Left kidney (tissue), 2 donors: ENCODE results near the gene WNT10A. TPM values are rescaled to one million over a fixed set of nuclear protein-coding genes. Genes with fewer than 3 reads are reported as not detected.
"Not testable (repeated sequence)": the region's sequence is repeated elsewhere in the genome, so short reads cannot be mapped to it uniquely, and the experiment has no call there.

ENCODE experiments used
- DNase-seq: peaks from one replicate; pipeline ENCODE4 v3.0.0-alpha.2; 2013
- polyA plus RNA-seq: library from polyadenylated mRNA; unstranded; fragments of 120-200 nt; gene quantifications from one replicate; pipeline ENCODE4 v1.2.1, GENCODE V29; 2013; ENCODE audit not compliant: insufficient read length

WNT10A gene
- polyA plus RNA-seq, 1 donor = 0.45 TPM

DNA sequence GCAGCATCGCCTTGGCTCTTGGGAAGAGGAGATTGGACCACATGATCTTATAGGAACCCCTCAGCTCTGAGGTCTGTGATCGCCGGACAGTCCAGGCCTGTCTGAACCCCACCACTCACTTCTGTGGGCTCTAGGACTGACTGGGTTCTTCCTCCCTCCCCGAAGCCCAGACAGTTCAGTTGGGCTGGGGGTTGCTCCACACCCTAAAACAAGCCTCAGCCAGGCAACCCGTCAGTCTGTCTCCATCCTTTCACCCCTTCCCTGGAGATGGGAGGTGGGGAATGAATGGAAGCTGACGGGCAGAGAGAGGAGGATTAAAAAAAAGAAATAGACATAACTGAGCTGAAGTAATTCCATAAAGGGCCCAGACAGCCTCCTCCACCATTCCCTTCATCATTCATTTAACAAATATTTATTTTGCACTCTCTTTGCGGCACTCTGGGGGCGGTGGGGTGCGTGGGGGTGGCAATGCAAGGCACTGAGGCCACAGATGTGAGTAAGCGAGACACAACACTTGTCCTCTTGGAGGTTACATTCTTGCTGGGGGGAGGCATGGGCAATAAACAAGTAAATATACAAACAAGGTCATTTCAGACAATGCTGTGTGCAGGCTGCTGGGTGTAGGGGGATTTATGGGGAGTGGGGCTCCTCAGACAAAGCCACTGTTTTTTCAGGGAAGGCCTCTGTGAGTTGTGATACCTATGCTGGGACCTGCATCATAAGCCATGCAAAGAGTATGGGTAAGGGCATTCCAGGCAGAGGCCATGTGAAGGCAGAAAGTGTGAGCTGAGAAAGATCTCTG lies 12.9 kb downstream of the WNT10A start:
- DNase-seq = no peak

DNA sequence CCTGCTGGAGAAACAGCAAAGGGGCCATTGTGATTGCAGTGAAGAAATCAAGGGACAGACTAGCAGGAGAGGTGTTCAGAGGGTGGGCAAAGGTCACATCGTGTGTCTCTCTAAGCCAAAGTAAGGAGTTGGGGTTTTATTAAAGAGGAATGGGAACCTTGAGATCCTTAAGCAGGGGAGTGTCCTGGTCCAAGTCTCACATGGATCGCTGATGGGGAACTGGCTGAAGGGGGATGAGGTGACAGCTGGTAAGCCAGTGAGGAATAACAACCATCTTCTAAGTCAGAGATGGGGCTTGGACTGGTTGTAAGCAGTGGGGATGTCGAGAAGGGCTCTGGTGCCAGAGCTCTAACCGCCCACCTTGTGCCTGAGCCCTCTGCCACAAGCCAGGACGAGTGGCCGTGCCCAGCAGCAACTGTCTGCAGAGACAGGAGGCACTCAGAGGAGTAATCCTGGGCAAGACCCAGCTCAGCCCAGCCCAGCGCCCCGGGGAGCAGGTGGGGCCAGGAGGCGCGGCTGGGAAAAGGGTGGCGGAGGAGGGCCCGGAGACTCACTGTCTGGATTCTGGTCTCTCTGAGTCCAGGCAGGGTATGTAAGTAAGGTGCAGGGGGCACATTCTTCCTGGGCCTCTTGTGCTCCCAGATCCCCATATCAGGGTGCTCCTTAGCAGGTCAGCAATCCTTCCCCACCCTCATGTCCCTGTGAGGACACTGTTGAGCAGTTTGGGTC lies 13.7 kb downstream of the WNT10A start:
- no peak for DNase-seq

GRCh38 chr2:218894880-218895157 lies 14.2 kb downstream of the WNT10A start:
- no peak for DNase-seq

- no peak for DNase-seq
Measured at GRCh38 chr2:218895326-218895725, 14.7 kb downstream of the WNT10A start.

DNA sequence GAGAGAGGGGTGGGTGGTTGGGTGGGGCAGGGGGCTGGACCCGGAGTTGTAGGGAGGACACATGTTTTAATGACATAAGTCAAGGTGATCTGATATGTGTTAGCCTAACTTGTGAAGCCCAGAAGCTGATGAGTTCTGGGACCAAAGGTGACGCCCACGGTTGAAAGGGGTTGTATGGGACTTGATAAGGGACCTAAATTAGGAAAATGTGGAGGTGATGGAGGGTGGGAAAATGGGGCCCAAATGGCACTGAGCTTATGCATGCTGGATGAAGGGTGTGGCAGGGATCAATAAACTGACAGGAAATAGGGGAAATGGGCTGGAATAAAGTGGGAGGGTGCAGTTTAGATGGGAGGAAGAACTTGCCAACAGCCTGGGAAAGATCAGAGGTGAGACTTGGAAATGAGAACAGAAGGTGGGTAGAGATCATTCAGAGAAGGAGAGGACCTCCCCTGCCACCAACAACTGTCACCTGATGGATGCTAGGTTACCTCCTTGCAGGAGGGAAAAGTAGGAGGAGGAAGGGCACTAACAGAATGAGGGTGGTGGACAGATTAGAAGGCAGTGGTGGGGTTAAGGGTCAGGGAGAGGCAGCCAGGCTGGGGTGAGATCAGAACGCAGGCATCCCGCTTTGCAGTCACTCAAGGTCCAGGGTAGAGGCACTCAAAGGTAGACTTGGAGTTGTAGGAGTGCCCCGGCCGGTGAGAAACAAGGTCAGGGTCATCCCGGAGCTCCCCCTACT lies 15.3 kb downstream of the WNT10A start:
- DNase-seq = no peak

DNA sequence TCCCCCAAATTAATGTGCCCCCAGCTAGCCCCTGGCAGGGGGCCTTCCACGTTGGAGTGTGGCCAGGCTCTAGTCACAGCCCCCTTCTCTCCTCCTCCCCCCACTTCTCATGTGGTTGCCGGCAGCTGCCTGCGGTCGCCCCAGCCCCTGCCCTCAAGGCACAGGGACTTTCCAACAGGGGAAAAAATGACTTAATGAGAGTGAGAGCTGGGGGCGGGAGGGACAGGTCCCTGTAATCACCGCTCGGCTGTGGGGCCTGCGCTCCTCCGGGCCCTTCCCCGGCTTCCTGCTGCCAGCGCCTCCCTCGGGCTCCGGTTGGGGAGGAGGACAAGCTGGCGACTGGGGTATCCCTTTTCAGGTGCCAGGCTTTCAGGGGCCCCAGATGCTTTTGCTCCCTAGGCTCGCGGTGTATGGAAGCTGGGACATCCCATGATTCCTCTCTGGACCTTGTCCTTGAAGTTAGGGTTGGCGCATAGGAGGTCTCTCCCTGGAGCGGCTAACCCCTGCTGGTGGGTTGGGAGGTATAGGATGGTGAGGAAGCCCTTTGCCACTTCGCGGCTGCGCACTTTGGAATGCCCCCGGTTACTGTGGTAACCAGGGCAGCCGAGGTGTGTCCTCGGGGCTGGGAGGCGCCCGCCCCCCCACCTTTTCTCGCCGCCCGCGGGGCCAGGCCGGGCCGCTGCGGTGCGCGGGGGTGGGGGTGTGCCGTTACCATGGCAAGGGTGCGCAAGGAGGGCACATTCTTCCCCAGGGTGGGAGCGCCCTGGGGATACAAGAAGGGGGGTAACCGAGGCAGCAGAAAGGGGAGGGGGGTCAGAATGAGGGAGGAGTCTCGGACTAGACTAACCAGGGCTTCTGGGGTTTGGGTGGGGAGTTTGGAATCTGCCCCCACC lies 16.1 kb downstream of the WNT10A start:
- DNase-seq = no peak

DNA sequence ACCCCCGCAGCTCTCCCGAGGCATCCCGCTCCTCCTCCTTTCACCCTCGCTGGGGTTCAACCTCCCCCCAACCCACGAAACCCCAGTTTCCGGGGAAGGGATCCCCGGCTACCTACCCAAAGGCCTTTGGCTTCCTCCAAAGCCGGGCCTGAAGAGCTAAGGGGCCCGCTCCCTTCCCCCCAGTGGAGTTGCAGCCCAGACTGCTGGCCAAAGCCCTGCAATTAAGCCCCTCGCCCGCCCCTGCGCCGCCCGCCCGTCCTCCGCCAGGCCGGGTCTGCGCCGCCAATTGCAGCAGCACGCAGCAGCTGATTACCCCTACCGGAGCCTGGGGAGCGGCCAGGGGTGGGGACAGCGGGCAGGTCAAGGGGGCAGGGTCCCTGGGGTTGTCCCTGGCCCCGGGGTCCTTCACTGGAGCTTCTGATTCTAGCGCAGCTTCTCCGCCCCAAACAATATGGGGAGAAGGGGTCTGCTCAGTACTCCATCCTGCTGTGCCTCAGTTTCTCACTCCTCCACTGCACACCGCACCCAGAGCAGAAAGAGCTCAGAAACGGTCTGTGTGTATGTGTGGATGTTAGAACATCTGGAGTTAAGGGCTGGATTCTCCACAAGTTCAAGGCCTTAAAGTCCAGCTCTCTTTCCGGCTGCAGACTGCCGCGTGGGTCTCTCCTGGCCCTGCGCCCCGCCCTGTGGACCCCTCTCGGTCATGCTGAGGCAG lies 16.9 kb downstream of the WNT10A start:
- DNase-seq = no peak

DNA sequence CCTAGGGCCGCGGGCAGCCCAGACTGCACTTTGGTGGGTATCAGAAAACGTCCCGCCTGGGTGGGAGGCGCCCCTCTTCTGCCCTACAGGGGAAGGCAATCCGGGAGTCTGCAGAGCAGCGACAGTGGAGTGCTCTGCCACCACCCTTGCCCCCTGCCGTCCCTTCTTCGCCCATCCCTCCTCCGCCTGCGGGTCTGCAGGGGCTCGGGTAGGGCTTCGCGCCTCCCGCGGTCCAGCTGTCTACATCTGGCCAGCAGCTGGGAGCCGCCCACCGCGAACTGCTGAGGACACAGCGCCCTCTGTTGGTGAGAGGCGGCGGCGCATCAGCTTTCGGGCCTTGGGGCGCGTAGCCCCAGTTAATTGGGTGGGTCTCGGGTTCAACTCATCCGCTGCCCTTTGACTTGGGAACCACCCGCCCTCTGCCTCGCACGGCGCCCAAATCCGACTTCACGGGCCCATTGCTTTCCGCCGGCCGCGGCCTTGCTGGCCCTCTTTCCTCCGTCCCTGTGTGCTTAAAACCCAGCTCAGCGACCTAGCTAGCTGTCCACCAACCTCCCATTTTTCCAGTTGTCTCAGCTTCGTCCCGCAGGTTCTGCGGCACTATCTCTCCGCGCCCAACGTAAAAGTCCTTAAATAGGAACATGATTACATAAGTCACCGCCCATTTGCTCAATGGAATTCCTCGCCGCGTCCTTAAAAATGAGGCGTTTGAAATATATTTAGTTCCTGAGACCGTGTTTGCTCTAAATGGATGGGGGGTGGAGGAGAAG lies 17.6 kb downstream of the WNT10A start:
- DNase-seq = no peak

- no peak for DNase-seq
Measured at GRCh38 chr2:218899147-218899546, 18.5 kb downstream of the WNT10A start.

GRCh38 chr2:218902427-218902826 lies 21.8 kb downstream of the WNT10A start:
- no peak for DNase-seq

GRCh38 chr2:218904176-218904575 lies 23.5 kb downstream of the WNT10A start:
- DNase-seq = no peak

DNA sequence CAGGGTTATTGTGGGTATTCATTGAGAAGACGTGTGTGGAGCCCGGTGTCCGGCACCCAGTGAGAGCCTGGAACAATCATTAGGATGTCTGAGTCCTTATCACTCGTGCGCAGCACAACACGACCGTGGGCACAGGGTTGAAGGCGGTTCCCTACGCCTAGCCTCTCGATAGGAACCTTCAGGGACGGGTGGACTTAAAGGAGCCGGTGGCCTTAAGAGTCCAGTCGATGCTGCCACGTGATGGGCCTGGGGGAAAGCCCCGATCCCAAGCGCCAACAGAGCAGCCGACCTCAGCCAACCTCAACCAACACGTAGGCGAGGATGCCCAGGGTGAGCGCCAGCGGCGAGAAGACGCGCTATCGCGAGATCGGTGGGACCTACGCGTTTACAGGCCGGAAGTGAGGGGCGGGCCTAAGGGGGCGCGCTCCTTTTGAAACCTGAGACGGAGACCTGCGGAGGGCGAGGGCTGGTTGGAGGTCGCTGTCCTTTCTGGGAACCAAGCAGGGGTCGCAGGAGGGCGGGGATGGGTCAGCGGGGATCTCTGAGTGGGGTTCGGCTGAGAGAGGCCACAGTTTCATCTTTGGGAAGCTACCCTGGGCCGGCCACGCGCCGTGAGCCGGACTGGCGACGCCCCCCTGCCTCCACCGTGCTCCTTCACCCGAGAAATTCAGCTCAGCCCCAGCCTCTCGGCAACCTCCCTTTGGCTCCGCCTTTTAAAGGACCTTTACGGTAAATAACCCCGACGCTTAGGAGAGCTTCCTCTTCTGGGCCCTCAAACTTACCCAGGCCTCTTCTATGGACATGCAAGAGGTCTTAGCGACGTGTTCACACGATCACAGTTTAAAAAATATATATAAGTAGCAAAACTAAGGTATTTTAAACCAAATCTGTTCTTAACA lies 28.3 kb downstream of the WNT10A start:
- peak; percentile 88 for DNase-seq

DNA sequence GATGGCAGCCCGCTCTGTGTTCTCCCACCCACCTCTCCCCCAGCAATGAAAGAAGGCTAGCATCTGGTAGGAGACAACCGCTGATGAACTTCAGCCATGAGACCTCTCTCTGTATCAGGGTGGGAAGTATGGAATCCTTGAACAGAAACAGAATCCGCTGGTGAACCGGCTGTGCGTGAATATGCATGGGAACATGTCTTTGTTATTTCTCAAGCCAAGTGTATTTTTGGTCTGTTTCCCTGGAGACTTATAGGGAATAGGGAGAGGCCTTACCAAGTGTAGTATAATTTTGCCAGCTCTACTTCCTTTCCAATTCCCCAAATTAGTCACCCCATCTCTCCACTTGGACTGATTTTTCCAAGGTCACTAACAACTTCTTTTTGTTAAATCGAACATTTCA lies 30.1 kb downstream of the WNT10A start:
- no peak for DNase-seq

- no peak for DNase-seq
Measured at GRCh38 chr2:218920504-218920903, 39.9 kb downstream of the WNT10A start.

GRCh38 chr2:218924757-218925156 lies 44.1 kb downstream of the WNT10A start:
- DNase-seq = no peak

- DNase-seq = no peak
Measured at GRCh38 chr2:218925434-218925833, 44.8 kb downstream of the WNT10A start.

DNA sequence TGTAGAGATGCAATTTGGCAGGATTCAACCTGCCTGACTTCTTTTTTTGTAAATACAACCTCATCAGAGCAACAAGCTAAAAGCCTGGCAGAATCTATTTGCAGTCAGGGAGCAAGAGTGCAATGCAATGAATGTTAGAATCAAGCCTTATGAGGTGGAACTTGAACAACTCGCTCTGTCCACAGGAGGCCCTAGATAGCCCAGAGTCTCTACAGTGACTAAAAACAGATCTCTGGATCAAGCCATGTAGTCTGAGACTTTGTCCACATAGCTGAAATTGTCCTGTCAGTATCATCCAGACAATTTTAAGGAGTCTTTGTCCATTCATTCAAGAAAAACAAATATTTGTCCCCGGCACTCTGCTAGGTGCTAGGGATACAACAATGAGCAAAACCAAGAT lies 46.8 kb downstream of the WNT10A start:
- no peak for DNase-seq

DNA sequence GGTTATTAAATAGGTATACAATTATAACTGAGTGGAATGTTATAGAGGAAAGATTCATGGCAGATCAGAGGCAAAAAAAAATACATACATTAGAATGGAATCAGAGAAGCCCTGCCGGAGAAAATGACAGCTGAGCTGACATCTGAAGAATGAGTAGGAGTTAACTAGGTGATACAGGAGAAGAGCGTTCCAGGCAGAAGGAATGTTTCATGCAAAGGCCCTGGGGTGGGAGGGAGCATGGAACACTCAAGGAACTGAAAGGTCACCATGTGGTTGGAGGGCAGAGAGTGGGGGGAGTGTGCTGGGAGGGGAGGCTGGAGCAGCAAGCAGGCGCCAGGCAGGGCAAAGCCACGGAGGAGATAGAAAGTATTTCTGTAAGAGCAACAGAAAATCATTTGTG lies 47.2 kb downstream of the WNT10A start:
- no peak for DNase-seq

DNA sequence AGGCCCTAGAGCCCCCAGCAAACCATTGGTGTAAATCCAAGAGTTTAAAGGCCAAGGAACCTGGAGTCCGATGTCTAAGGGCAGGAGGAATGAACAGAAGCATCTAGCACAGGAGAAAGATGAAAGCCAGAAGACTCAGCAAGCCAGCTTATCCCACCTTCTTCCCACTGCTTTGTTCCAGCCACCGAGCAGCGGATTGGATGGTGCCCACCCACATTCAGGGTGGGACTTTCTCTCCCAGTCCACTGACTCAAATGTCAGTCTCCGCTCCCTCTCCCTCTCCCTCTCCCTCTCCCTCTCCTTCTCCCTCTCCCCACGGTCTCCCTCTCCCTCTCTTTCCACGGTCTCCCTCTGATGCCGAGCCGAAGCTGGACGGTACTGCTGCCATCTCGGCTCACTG lies 49.8 kb downstream of the WNT10A start:
- DNase-seq = not testable (repeated sequence)

DNA sequence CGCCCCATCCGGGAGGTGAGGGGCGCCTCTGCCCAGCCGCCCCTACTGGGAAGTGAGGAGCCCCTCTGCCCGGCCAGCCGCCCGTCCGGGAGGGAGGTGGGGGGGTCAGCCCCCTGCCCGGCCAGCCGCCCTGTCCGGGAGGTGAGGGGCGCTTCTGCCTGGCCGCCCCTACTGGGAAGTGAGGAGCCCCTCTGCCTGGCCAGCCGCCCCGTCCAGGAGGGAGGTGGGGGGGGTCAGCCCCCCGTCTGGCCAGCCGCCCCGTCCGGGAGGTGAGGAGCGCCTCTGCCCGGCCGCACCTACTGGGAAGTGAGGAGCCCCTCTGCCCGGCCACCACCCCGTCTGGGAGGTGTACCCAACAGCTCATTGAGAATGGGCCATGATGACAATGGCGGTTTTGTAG lies 51.1 kb downstream of the WNT10A start:
- not testable (repeated sequence) for DNase-seq
